SK-N-SH (cell line): Measurements from ENCODE around the gene ENTPD7. TPM values are rescaled to one million over a fixed set of nuclear protein-coding genes. Genes with fewer than 3 reads are reported as not detected.

ENCODE experiments used
- CTCF ChIA-PET: fragments of 300-600, 350-600 bp; formaldehyde crosslinking; extraction: SDS; loops from one replicate; lab custom pipeline; 2021; lab: Yijun Ruan, JAX
- POLR2A ChIA-PET: fragments of 350-600 bp; sonication (Branson Sonifier 250); formaldehyde crosslinking; extraction: SDS; loops from one replicate; lab custom pipeline; 2020; ENCODE audit warnings: antibody characterized with exemption, inconsistent platforms; lab: Yijun Ruan, JAX
- DNase-seq: peaks from one replicate; pipeline ENCODE4 v3.0.0; 2012
- H2AFZ ChIP-seq: fragments of 200-600 bp; sonication (generic); 2 replicates; pipeline ENCODE4 v1.8.1; 2016; ENCODE audit warnings: antibody characterized with exemption, mild to moderate bottlenecking, low read depth
- H3F3A ChIP-seq: fragments of 200-600 bp; sonication (generic); replicated peaks from 2 replicates; pipeline ENCODE3; 2016; ENCODE audit warnings: antibody characterized with exemption, mild to moderate bottlenecking; ENCODE audit not compliant: insufficient read depth
- H3K27ac ChIP-seq, 2 experiments: fragments of 200-500 bp in 1 of 2; fragments of 200-600 bp in 1 of 2; sonication (Bioruptor generic) in 1 of 2; sonication (generic), shearing (Covaris generic) in 1 of 2; 2 replicates each; pipeline versions ENCODE4 v1.5.1 to v1.6.1; 2014 to 2016; ENCODE audit warnings: low read depth in 2 of 2, inconsistent platforms in 1 of 2, low read length in 1 of 2, mild to moderate bottlenecking in 1 of 2, mixed read lengths in 1 of 2
- H3K27me3 ChIP-seq: fragments of 200-600 bp; sonication (generic), shearing (Covaris generic); 2 replicates; pipeline ENCODE4 v1.6.1; 2016; ENCODE audit warnings: mixed run types; ENCODE audit not compliant: insufficient read depth
- H3K36me3 ChIP-seq, 2 experiments: fragments of 200-500 bp in 1 of 2; fragments of 200-600 bp in 1 of 2; sonication (Bioruptor generic) in 1 of 2; sonication (generic) in 1 of 2; replicated peaks in 1 of 2; 2 replicates each; pipeline versions ENCODE3 to v1.5.1; 2014 to 2016; ENCODE audit warnings: low read length in 1 of 2, mild to moderate bottlenecking in 1 of 2; ENCODE audit not compliant: insufficient read depth in 2 of 2, control insufficient read depth in 1 of 2
- H3K4me1 ChIP-seq, 2 experiments: fragments of 200-500 bp in 1 of 2; fragments of 200-600 bp in 1 of 2; sonication (Bioruptor generic) in 1 of 2; sonication (generic), shearing (Covaris generic) in 1 of 2; 2 replicates each; pipeline versions ENCODE4 v1.5.1 to v1.6.1; 2014 to 2016; ENCODE audit warnings: low read depth in 1 of 2, low read length in 1 of 2, mixed run types in 1 of 2; ENCODE audit not compliant: insufficient read depth in 2 of 2, control insufficient read depth in 1 of 2
- H3K4me2 ChIP-seq: fragments of 200-600 bp; sonication (generic), shearing (Covaris generic); 2 replicates; pipeline ENCODE4 v1.6.1; 2017; ENCODE audit warnings: mixed run types
- H3K4me3 ChIP-seq, 2 experiments: fragments of 200-500 bp in 1 of 2; fragments of 200-600 bp in 1 of 2; sonication (Bioruptor generic) in 1 of 2; sonication (generic), shearing (Covaris generic) in 1 of 2; 2 replicates each; pipeline versions ENCODE4 v1.5.1 to v1.8.1; 2014 to 2016; ENCODE audit warnings: low read depth in 2 of 2, inconsistent platforms in 1 of 2, low read length in 1 of 2, mild to moderate bottlenecking in 1 of 2, mixed read lengths in 1 of 2, moderate library complexity in 1 of 2
- H3K79me2 ChIP-seq: fragments of 200-600 bp; sonication (generic); 2 replicates; pipeline ENCODE4 v1.8.1; 2017; ENCODE audit warnings: mild to moderate bottlenecking; ENCODE audit not compliant: insufficient read depth
- H3K9ac ChIP-seq: fragments of 200-600 bp; sonication (generic); 2 replicates; pipeline ENCODE4 v1.6.1; 2017; ENCODE audit warnings: mixed run types
- H3K9me2 ChIP-seq: fragments of 200-600 bp; sonication (generic); 2 replicates; pipeline ENCODE4 v1.6.1; 2017; ENCODE audit warnings: mixed run types
- H3K9me3 ChIP-seq: fragments of 200-600 bp; sonication (generic); 2 replicates; pipeline ENCODE4 v1.6.1; 2017; ENCODE audit warnings: mixed run types, mild to moderate bottlenecking, moderate library complexity
- H4K20me1 ChIP-seq: fragments of 200-600 bp; sonication (generic); 2 replicates; pipeline ENCODE4 v1.6.1; 2017; ENCODE audit warnings: mild to moderate bottlenecking, mixed run types; ENCODE audit not compliant: insufficient read depth
- CHD2 ChIP-seq: fragments of 150-350 bp; IDR thresholded peaks from 2 replicates; pipeline ENCODE4 v1.6.1; 2018; ENCODE audit warnings: low read length; ENCODE audit not compliant: partially characterized antibody
- ELF1 ChIP-seq: IDR thresholded peaks from 2 replicates; pipeline ENCODE4 v1.4.0; 2012
- EZH2phosphoT487 ChIP-seq: fragments of 200-600 bp; sonication (generic); IDR thresholded peaks from 2 replicates; pipeline ENCODE4 v1.6.1; 2017; ENCODE audit warnings: low read depth, mixed run types, mild to moderate bottlenecking, antibody characterized with exemption, moderate library complexity, borderline replicate concordance
- FOSL2 ChIP-seq: IDR thresholded peaks from 2 replicates; pipeline ENCODE4 v1.4.0; 2012; ENCODE audit warnings: low read depth, mild to moderate bottlenecking, moderate library complexity, borderline replicate concordance
- FOXM1 ChIP-seq: IDR thresholded peaks from 2 replicates; pipeline ENCODE4 v1.4.0; 2012; ENCODE audit warnings: low read depth, mild to moderate bottlenecking
- IRF3 ChIP-seq: fragments of 150-350 bp; IDR thresholded peaks from 2 replicates; pipeline ENCODE4 v1.6.1; 2016; ENCODE audit warnings: mild to moderate bottlenecking, low read depth, low read length
- PBX3 ChIP-seq: IDR thresholded peaks from 2 replicates; pipeline ENCODE4; 2012
- POLR2AphosphoS5 ChIP-seq: IDR thresholded peaks from 2 replicates; pipeline ENCODE4 v1.6.1; 2012; ENCODE audit warnings: low read depth, low read length
- RCOR1 ChIP-seq: fragments of 150-350 bp; IDR thresholded peaks from 2 replicates; pipeline ENCODE4 v1.6.1; 2017; ENCODE audit warnings: antibody characterized with exemption, low read length
- SIN3A ChIP-seq: IDR thresholded peaks from 2 replicates; pipeline ENCODE4 v1.6.1; 2012; ENCODE audit warnings: low read depth, mild to moderate bottlenecking, low read length, moderate library complexity, borderline replicate concordance
- USF1 ChIP-seq: IDR thresholded peaks from 2 replicates; pipeline ENCODE4 v1.4.0; 2012; ENCODE audit warnings: low read depth, borderline replicate concordance
- WGBS: methylation state at CpG from one replicate; pipeline ENCODE4 v1.1.6; 2017; ENCODE audit warnings: low lambda C conversion rate; 5-methylcytosine and 5-hydroxymethylcytosine counted together
- polyA plus RNA-seq, 3 experiments: library from polyadenylated mRNA; depleted of rRNA; stranded (reverse); fragments of >200 nt; gene quantifications; 2 replicates each; pipeline ENCODE4 v1.2.3, GENCODE V29; 2012
- TF ChIP-seq, protein P1 (sequence below): fragments of 200-600 bp; sonication (generic); IDR thresholded peaks from 2 replicates; pipeline ENCODE4 v1.6.1; 2017; ENCODE audit warnings: antibody characterized with exemption, mild to moderate bottlenecking, moderate library complexity

ENTPD7 gene
- polyA plus RNA-seq, 1 of the 3 experiments (the other 2 are of a cell fraction), result 3.9 TPM

- H3K36me3 ChIP-seq, result peaks cover 71 to 73% of the 10 kb centered on the region in 2 experiments
- H3K4me2 ChIP-seq, result no peak overlapping the region
- WGBS, result 96% methylated on average over 5 of the region's 5 CpGs
- H3K4me3 ChIP-seq, result no peak overlapping the region
- H3K27ac ChIP-seq, result no peak overlapping the region
- H3K9me3 ChIP-seq, result no peaks in the 10 kb centered on the region
- TF ChIP-seq, protein P1, sequence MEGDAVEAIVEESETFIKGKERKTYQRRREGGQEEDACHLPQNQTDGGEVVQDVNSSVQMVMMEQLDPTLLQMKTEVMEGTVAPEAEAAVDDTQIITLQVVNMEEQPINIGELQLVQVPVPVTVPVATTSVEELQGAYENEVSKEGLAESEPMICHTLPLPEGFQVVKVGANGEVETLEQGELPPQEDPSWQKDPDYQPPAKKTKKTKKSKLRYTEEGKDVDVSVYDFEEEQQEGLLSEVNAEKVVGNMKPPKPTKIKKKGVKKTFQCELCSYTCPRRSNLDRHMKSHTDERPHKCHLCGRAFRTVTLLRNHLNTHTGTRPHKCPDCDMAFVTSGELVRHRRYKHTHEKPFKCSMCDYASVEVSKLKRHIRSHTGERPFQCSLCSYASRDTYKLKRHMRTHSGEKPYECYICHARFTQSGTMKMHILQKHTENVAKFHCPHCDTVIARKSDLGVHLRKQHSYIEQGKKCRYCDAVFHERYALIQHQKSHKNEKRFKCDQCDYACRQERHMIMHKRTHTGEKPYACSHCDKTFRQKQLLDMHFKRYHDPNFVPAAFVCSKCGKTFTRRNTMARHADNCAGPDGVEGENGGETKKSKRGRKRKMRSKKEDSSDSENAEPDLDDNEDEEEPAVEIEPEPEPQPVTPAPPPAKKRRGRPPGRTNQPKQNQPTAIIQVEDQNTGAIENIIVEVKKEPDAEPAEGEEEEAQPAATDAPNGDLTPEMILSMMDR, result no peak
- H2AFZ ChIP-seq, result no peak overlapping the region
- no peaks in the 10 kb centered on the region for H4K20me1 ChIP-seq
- H3K9me2 ChIP-seq, result no peaks in the 10 kb centered on the region
- no peaks in the 10 kb centered on the region for H3K27me3 ChIP-seq
- H3K79me2 ChIP-seq, result no peaks in the 10 kb centered on the region
- H3K9ac ChIP-seq, result no peak overlapping the region
- H3K4me1 ChIP-seq, result peaks cover 0 to 7% of the 10 kb centered on the region in 2 experiments; a peak in 1 of 4 replicates
- H3F3A ChIP-seq, result peaks cover 19% of the 10 kb centered on the region
- CTCF ChIA-PET, result no interaction called here
- DNase-seq, result no peak
- POLR2A ChIA-PET, result no interaction called here
Observed at GRCh38 chr10:99714446-99714845, 55.1 kb downstream of the ENTPD7 start.

DNA sequence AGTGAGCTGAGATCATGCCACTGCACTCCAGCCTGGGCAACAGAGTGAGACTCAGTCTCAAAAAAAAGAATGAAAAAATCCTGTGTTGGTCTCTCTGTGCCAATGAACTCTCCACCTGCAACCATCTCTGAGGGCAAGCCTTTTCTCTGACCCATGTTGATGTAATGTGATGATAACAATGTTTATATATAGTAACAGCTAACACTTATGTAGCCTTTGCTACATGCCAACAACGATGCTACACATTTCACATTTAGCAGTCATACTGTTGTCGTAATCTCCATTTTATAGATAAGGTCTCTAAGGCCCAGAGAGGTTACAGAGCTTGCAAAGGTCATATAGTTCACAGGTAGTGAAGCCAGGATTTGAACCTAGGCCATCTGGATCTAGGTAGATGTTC lies 61.1 kb downstream of the ENTPD7 start:
- DNase-seq, result no peak
- WGBS, result 66% methylated on average over 2 of the region's 2 CpGs

GRCh38 chr10:99730026-99730425 lies 70.7 kb downstream of the ENTPD7 start:
- Histone ChIP-seq H3K27ac (no peak overlapping the region), H3K9ac (no peak overlapping the region), H3K4me3 (no peak overlapping the region), H2AFZ (no peak overlapping the region), H3K4me1 (peaks cover 0 to 9% of the 10 kb centered on the region in 2 experiments; a peak in 3 of 4 replicates), H3K9me3 (no peaks in the 10 kb centered on the region), H3K4me2 (peak overlapping the region; percentile 83; the same call in 1 of the 2 replicates), H3K9me2 (no peaks in the 10 kb centered on the region), H3K36me3 (peaks cover 31 to 33% of the 10 kb centered on the region in 2 experiments), H4K20me1 (no peaks in the 10 kb centered on the region), H3F3A (peaks cover 9% of the 10 kb centered on the region), H3K27me3 (no peaks in the 10 kb centered on the region), H3K79me2 (peaks cover 43% of the 10 kb centered on the region)
- 100% methylated on average over 1 of the region's 1 CpG for WGBS
- ChIA-PET POLR2A (no interaction called here), CTCF (no interaction called here)
- TF ChIP-seq FOSL2 (no peak), SIN3A (no peak), PBX3 (no peak), IRF3 (no peak), EZH2phosphoT487 (no peak), POLR2AphosphoS5 (no peak), RCOR1 (no peak), FOXM1 (no peak), ELF1 (no peak)
- no peak for DNase-seq

More for the DNA sequence above, 61.1 kb downstream of the ENTPD7 start:
- H3K9ac ChIP-seq, result no peak overlapping the region
- no peak overlapping the region for H2AFZ ChIP-seq
- no peak overlapping the region for H3K4me3 ChIP-seq
- no peaks in the 10 kb centered on the region for H3K4me1 ChIP-seq
- H3K9me3 ChIP-seq, result no peaks in the 10 kb centered on the region
- no peaks in the 10 kb centered on the region for H4K20me1 ChIP-seq
- no peaks in the 10 kb centered on the region for H3K27me3 ChIP-seq
- H3K79me2 ChIP-seq, result no peaks in the 10 kb centered on the region
- POLR2A ChIA-PET, result no interaction called here
- TF ChIP-seq CHD2 (no peak), USF1 (no peak)
- TF ChIP-seq, all 33 proteins: peak for 0
- Histone ChIP-seq H3K9me2 (no peaks in the 10 kb centered on the region), H3K27ac (no peak overlapping the region), H3K4me2 (no peak overlapping the region), H3F3A (peaks cover 10% of the 10 kb centered on the region), H3K36me3 (peaks cover 66 to 76% of the 10 kb centered on the region in 2 experiments)
- CTCF ChIA-PET, result no interaction called here
